H1 (cell line): ENCODE results near the gene UNC80. TPM values are rescaled to one million over a fixed set of nuclear protein-coding genes. Genes with fewer than 3 reads are reported as not detected.

Source experiments
- CTCF ChIA-PET: fragments of 300-600 bp; sonication (Branson Sonifier 250); formaldehyde crosslinking; loops from one replicate; lab custom pipeline; 2021; ENCODE audit not compliant: partially characterized antibody; lab: Charles Lee
- POLR2A ChIA-PET: fragments of 300-600 bp; sonication (Branson Sonifier 250); formaldehyde crosslinking; loops from one replicate; lab custom pipeline; 2021; ENCODE audit warnings: inconsistent platforms; ENCODE audit not compliant: partially characterized antibody; lab: Charles Lee
- DNase-seq, 2 experiments: peaks; one replicate each; pipeline versions ENCODE4 v3.0.0 to v3.0.0-alpha.2; 2010 to 2022; ENCODE audit warnings: low spot score in 2 of 2, low read depth in 1 of 2, mixed read lengths in 1 of 2
- FAIRE-seq: peaks from 2 replicates; lab custom pipeline; 2011; peaks lifted over from hg19 to GRCh38; lab: Jason Lieb, UNC
- H2AFZ ChIP-seq: 2 replicates; pipeline ENCODE4 v1.8.1; 2012; ENCODE audit warnings: low read length, inconsistent platforms
- H2AK5ac ChIP-seq: 2 replicates; pipeline ENCODE4 v1.6.1; 2013; ENCODE audit warnings: low read depth, low read length
- H2BK120ac ChIP-seq: replicated peaks from 2 replicates; pipeline ENCODE3; 2013; ENCODE audit warnings: low read depth, low read length, inconsistent platforms
- H2BK12ac ChIP-seq: 2 replicates; pipeline ENCODE4 v1.6.1; 2013; ENCODE audit warnings: low read depth, low read length
- H2BK15ac ChIP-seq: 2 replicates; pipeline ENCODE4 v1.6.1; 2013; ENCODE audit warnings: low read length
- H2BK20ac ChIP-seq: 2 replicates; pipeline ENCODE4 v1.6.1; 2013; ENCODE audit warnings: low read length
- H2BK5ac ChIP-seq: 2 replicates; pipeline ENCODE4 v1.6.1; 2013; ENCODE audit warnings: low read depth, low read length
- H3K14ac ChIP-seq: 2 replicates; pipeline ENCODE4 v1.6.1; 2013; ENCODE audit warnings: inconsistent platforms; ENCODE audit not compliant: insufficient read length
- H3K18ac ChIP-seq: 2 replicates; pipeline ENCODE4 v1.6.1; 2013; ENCODE audit warnings: low read length; ENCODE audit errors: extremely low read depth
- H3K23ac ChIP-seq: 2 replicates; pipeline ENCODE4 v1.6.1; 2013; ENCODE audit warnings: inconsistent platforms; ENCODE audit not compliant: insufficient read length
- H3K23me2 ChIP-seq: 2 replicates; pipeline ENCODE4 v1.6.1; 2013; ENCODE audit warnings: low read depth, low read length
- H3K27ac ChIP-seq: 2 replicates; pipeline ENCODE4 v1.6.1; 2011; ENCODE audit warnings: low read depth, low read length, inconsistent platforms
- H3K27me3 ChIP-seq, 4 experiments: replicated peaks in 1 of 4; 1 replicate in 1 of 4; 2 replicates in 3 of 4; pipeline versions ENCODE4 v1.6.1 to v1.8.1; 2011 to 2013; ENCODE audit warnings: low read length in 3 of 4, mild to moderate bottlenecking in 3 of 4, inconsistent platforms in 2 of 4, mixed read lengths in 2 of 4, moderate library complexity in 1 of 4; ENCODE audit not compliant: control insufficient read depth in 3 of 4, insufficient read depth in 3 of 4; ENCODE audit errors: extremely low read depth in 1 of 4
- H3K36me3 ChIP-seq, 4 experiments: 2 replicates each; pipeline versions ENCODE4 v1.6.1 to v1.8.1; 2011 to 2013; ENCODE audit warnings: mild to moderate bottlenecking in 4 of 4, low read length in 3 of 4, moderate library complexity in 2 of 4, control low read depth in 1 of 4, inconsistent platforms in 1 of 4; ENCODE audit not compliant: insufficient read depth in 4 of 4, control insufficient read depth in 2 of 4
- H3K4ac ChIP-seq: replicated peaks from 2 replicates; pipeline ENCODE3; 2013; ENCODE audit warnings: low read length, low read depth, mixed read lengths, inconsistent platforms; ENCODE audit not compliant: insufficient read length
- H3K4me1 ChIP-seq, 4 experiments: replicated peaks in 1 of 4; 1 replicate in 1 of 4; 2 replicates in 3 of 4; pipeline versions ENCODE4 v1.6.1 to v1.8.1; 2011 to 2013; ENCODE audit warnings: low read length in 3 of 4, inconsistent platforms in 2 of 4, mixed read lengths in 1 of 4; ENCODE audit not compliant: insufficient read depth in 4 of 4, control insufficient read depth in 3 of 4
- H3K4me2 ChIP-seq, 2 experiments: 2 replicates each; pipeline versions ENCODE4 v1.6.1 to v1.8.1; 2011 to 2013; ENCODE audit warnings: low read depth in 2 of 2, low read length in 2 of 2, control low read depth in 1 of 2, inconsistent platforms in 1 of 2, mild to moderate bottlenecking in 1 of 2; ENCODE audit not compliant: insufficient read depth in 1 of 2
- H3K4me3 ChIP-seq, 4 experiments: fragments of 200-600, 300-600 bp in 1 of 4; sonication (generic), shearing (Covaris generic), sonication (Bioruptor Twin) in 1 of 4; 2 replicates each; pipeline versions ENCODE4 v1.5.1 to v1.8.1; 2011 to 2016; ENCODE audit warnings: low read length in 4 of 4, low read depth in 3 of 4, control low read depth in 2 of 4, inconsistent platforms in 2 of 4, mild to moderate bottlenecking in 2 of 4, mixed read lengths in 1 of 4, moderate library complexity in 1 of 4; ENCODE audit not compliant: insufficient read depth in 2 of 4; ENCODE audit errors: extremely low read depth in 1 of 4
- H3K56ac ChIP-seq: replicated peaks from 2 replicates; pipeline ENCODE3; 2013; ENCODE audit warnings: low read depth, mild to moderate bottlenecking, mixed read lengths, low read length, inconsistent platforms; ENCODE audit not compliant: insufficient read length
- H3K79me1 ChIP-seq: 2 replicates; pipeline ENCODE4 v1.6.1; 2013; ENCODE audit warnings: low read depth, low read length, control low read depth
- H3K79me2 ChIP-seq, 2 experiments: 2 replicates each; pipeline versions ENCODE4 v1.6.1 to v1.8.1; 2012 to 2013; ENCODE audit warnings: low read length in 2 of 2, mild to moderate bottlenecking in 2 of 2, inconsistent platforms in 1 of 2; ENCODE audit not compliant: insufficient read depth in 2 of 2, control insufficient read depth in 1 of 2
- H3K9ac ChIP-seq, 4 experiments: replicated peaks in 1 of 4; 1 replicate in 1 of 4; 2 replicates in 3 of 4; pipeline versions ENCODE4 v1.6.1 to v1.8.1; 2011 to 2013; ENCODE audit warnings: low read depth in 3 of 4, low read length in 3 of 4, control low read depth in 2 of 4, mild to moderate bottlenecking in 2 of 4, moderate library complexity in 2 of 4, inconsistent platforms in 1 of 4; ENCODE audit errors: extremely low read depth in 1 of 4
- H3K9me3 ChIP-seq, 2 experiments: 2 replicates each; pipeline versions ENCODE4 v1.6.1 to v1.8.1; 2012 to 2013; ENCODE audit warnings: mild to moderate bottlenecking in 2 of 2, moderate library complexity in 2 of 2, control low read depth in 1 of 2, inconsistent platforms in 1 of 2, low read depth in 1 of 2, low read length in 1 of 2, mixed read lengths in 1 of 2; ENCODE audit not compliant: insufficient read depth in 2 of 2
- H4K20me1 ChIP-seq, 2 experiments: replicated peaks in 1 of 2; 2 replicates each; pipeline versions ENCODE3 to v1.8.1; 2011 to 2013; ENCODE audit warnings: inconsistent platforms in 2 of 2, low read length in 2 of 2, mild to moderate bottlenecking in 1 of 2; ENCODE audit not compliant: insufficient read depth in 2 of 2, control insufficient read depth in 1 of 2
- H4K5ac ChIP-seq: 2 replicates; pipeline ENCODE4 v1.6.1; 2013; ENCODE audit warnings: low read length, low read depth, mixed read lengths, inconsistent platforms; ENCODE audit not compliant: insufficient read length
- H4K8ac ChIP-seq: 2 replicates; pipeline ENCODE4 v1.8.0; 2013; ENCODE audit warnings: mild to moderate bottlenecking, moderate library complexity, low read length, inconsistent platforms; ENCODE audit not compliant: insufficient read depth; ENCODE audit errors: extremely low read depth
- H4K91ac ChIP-seq: replicated peaks from 2 replicates; pipeline ENCODE3; 2013; ENCODE audit warnings: low read length, mixed read lengths, inconsistent platforms; ENCODE audit not compliant: insufficient read length
- ASH2L ChIP-seq: fragments of 200-600, 300-600 bp; sonication (generic); IDR thresholded peaks from one replicate; pipeline ENCODE4 v1.7.1; 2017; ENCODE audit warnings: low read length
- CREB1 ChIP-seq: IDR thresholded peaks from 2 replicates; pipeline ENCODE4 v1.6.1; 2012; ENCODE audit warnings: inconsistent platforms
- CTBP2 ChIP-seq: IDR thresholded peaks from 2 replicates; pipeline ENCODE4 v1.7.0; 2011; ENCODE audit warnings: borderline replicate concordance, mild to moderate bottlenecking, moderate library complexity, mixed read lengths, low read length; ENCODE audit not compliant: insufficient read depth, insufficient read length
- EP300 ChIP-seq, 2 experiments: IDR thresholded peaks; 1 replicate in 1 of 2; 2 replicates in 1 of 2; pipeline ENCODE4 v1.6.1; 2011 to 2012; ENCODE audit warnings: low read depth in 2 of 2, low read length in 2 of 2, mild to moderate bottlenecking in 2 of 2, borderline replicate concordance in 1 of 2, inconsistent platforms in 1 of 2, moderate library complexity in 1 of 2
- HDAC2 ChIP-seq, 2 experiments: fragments of 300-600 bp in 1 of 2; sonication (generic) in 1 of 2; IDR thresholded peaks; 2 replicates each; pipeline ENCODE4 v1.6.1; 2011 to 2012; ENCODE audit warnings: low read depth in 2 of 2, low read length in 2 of 2, mild to moderate bottlenecking in 2 of 2, moderate library complexity in 2 of 2, borderline replicate concordance in 1 of 2, inconsistent platforms in 1 of 2
- NRF1 ChIP-seq: IDR thresholded peaks from 2 replicates; pipeline ENCODE4 v1.6.1; 2011; ENCODE audit warnings: mild to moderate bottlenecking, low read depth, low read length, improper control_type of control experiment
- PHF8 ChIP-seq: fragments of 200-600 bp; sonication (generic); conservative IDR thresholded peaks from 2 replicates; pipeline ENCODE4 v1.7.1; 2012; ENCODE audit warnings: low read depth, mild to moderate bottlenecking, inconsistent platforms, low read length, moderate library complexity
- POU5F1 ChIP-seq: IDR thresholded peaks from 2 replicates; pipeline ENCODE4 v1.6.1; 2011; ENCODE audit warnings: low read depth, mild to moderate bottlenecking, low read length, moderate library complexity
- RXRA ChIP-seq: IDR thresholded peaks from 2 replicates; pipeline ENCODE4 v1.6.1; 2011; ENCODE audit warnings: low read depth, mild to moderate bottlenecking, low read length, moderate library complexity; ENCODE audit not compliant: insufficient read depth
- SAP30 ChIP-seq: fragments of 300-600 bp; sonication (generic); IDR thresholded peaks from 2 replicates; pipeline ENCODE4 v1.7.1; 2012; ENCODE audit warnings: low read length, moderate library complexity, mild to moderate bottlenecking, inconsistent platforms; ENCODE audit not compliant: insufficient read depth, insufficient replicate concordance
- SIN3A ChIP-seq, 2 experiments: IDR thresholded peaks in 1 of 2; conservative IDR thresholded peaks in 1 of 2; 2 replicates each; pipeline ENCODE4 v1.6.1; 2011 to 2012; ENCODE audit warnings: low read length in 2 of 2, improper control_type of control experiment in 1 of 2, low read depth in 1 of 2, mild to moderate bottlenecking in 1 of 2
- WGBS, 2 experiments: shearing (Covaris generic) in 1 of 2; methylation state at CpG; one replicate each; pipeline versions ENCODE4 v1.1.6 to v1.1.7; 2013 to 2015; ENCODE audit warnings: low lambda C conversion rate in 2 of 2, mixed read lengths in 2 of 2, inconsistent platforms in 1 of 2, low coverage in 1 of 2, missing lambda C conversion rate in 1 of 2; ENCODE audit not compliant: insufficient replicate concordance in 2 of 2, insufficient coverage in 1 of 2, insufficient read length in 1 of 2; ENCODE audit errors: extremely low coverage in 1 of 2, missing lambda C conversion rate in 1 of 2; 5-methylcytosine and 5-hydroxymethylcytosine counted together
- polyA plus RNA-seq, 7 experiments: library from polyadenylated mRNA; depleted of rRNA in 3 of 7; stranded (reverse) in 5 of 7; unstranded in 2 of 7; fragments of >200 nt in 5 of 7; fragments of 200-250 nt in 2 of 7; gene quantifications; 1 replicate in 5 of 7; 2 replicates in 1 of 7; 4 replicates in 1 of 7; pipeline versions ENCODE4 v1.2.1 to v1.2.3, GENCODE V29; 2011 to 2013; ENCODE audit warnings: missing spikeins in 2 of 7, mixed read lengths in 2 of 7
- total RNA-seq: library from RNA; stranded (reverse); fragmentation: NEBNext Ultra II Directional; extraction: Animal tissue kit (Norgen Biotek cat#: 25700); gene quantifications from 2 replicates; pipeline ENCODE4 v1.2.1, GENCODE V29; 2021

The UNC80 gene
- total and polyA plus RNA-seq, 2 of the 8 experiments (the other 6 are each of a cell fraction or from before 2014, with no cell fraction given) = 0.53 to 0.56 TPM

DNA sequence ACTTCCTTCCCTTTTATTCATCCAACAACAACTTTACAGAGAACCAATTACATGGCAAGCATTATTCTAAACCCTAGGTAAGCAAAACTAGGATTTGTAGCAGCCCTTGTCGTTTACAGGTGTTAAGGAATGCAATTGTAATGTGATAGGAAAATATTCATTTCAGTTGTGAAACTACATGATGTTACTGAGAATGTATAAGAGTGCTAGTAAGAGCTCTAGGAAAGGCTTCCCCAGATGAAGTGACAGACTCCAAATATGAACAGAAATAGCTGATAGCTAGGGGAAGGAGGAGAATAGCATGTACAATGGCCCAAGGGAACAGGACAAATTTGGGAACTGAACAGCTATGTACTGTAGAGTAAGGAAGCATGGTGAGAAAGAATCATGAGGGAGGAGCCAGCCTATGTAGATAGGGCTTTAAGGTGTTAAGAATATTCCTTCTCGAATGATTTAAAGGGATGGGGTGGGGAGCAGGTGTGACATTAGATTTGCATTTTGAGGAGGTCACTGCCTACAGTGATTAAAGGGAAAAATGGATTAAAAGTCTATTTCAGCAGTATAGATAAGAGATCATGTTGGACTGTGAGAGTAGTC lies 262.6 kb downstream of the UNC80 start:
- DNase-seq = no peak
- Histone ChIP-seq H3K14ac (no peak overlapping the region), H3K9me3 (no peaks in the 10 kb centered on the region), H2AFZ (no peak overlapping the region), H3K23me2 (no peaks in the 10 kb centered on the region), H2AK5ac (no peak overlapping the region), H3K23ac (no peak overlapping the region), H2BK15ac (no peak overlapping the region), H2BK120ac (no peak overlapping the region), H3K18ac (no peak overlapping the region), H3K56ac (no peak overlapping the region), H3K4me3 (no peak overlapping the region), H3K36me3 (no peaks in the 10 kb centered on the region; a peak in 1 of 8 replicates), H4K8ac (no peak overlapping the region), H3K79me2 (no peaks in the 10 kb centered on the region), H3K4me1 (no peaks in the 10 kb centered on the region), H4K91ac (no peak overlapping the region), H3K4me2 (no peak overlapping the region), H3K27me3 (no peaks in the 10 kb centered on the region), H4K20me1 (no peaks in the 10 kb centered on the region), H3K79me1 (no peaks in the 10 kb centered on the region), H2BK5ac (no peak overlapping the region), H2BK20ac (no peak overlapping the region), H3K27ac (no peak overlapping the region), H2BK12ac (no peak overlapping the region), H3K9ac (no peak overlapping the region), H4K5ac (no peak overlapping the region), H3K4ac (no peak overlapping the region)
- TF ChIP-seq SIN3A (conservative IDR thresholded peaks at IDR 0.05 in 1 of 2, IDR thresholded peaks at IDR 0.05 in 1 of 2; ENCODE audit: low read depth in 1 of 2, low read length in 2 of 2) (no peak), NRF1 (no peak), EP300 (IDR thresholded peaks at IDR 0.05; ENCODE audit: borderline replicate concordance in 1 of 2, low read depth in 2 of 2, low read length in 2 of 2) (no peak), CTBP2 (no peak), SAP30 (no peak), PHF8 (no peak), ASH2L (no peak), HDAC2 (IDR thresholded peaks at IDR 0.05; ENCODE audit: borderline replicate concordance in 1 of 2, low read depth in 2 of 2, low read length in 2 of 2) (no peak), RXRA (no peak), CREB1 (no peak), POU5F1 (no peak)
- 89% methylated on average over 2 of the region's 2 CpGs; no CpG with 5 or more reads in 1 of the 2 experiments for WGBS, 2 experiments
- CTCF ChIA-PET = interaction anchor here (0.6 to 0.7 kb wide), 3 partner anchors 173 to 1695 kb away, joined by 3 read pairs; no protein-coding TSS in a partner anchor
- no peak for FAIRE-seq
- POLR2A ChIA-PET = interaction anchor here (0.9 to 2.4 kb wide), 7 partner anchors 9 to 165 kb away, joined by 3 to 9 read pairs (median 4); no protein-coding TSS in a partner anchor
